ENCODE data around the gene CAMK2D. TPM values are rescaled to one million over a fixed set of nuclear protein-coding genes. Genes with fewer than 3 reads are reported as not detected.

CAMK2D gene
- total and polyA plus RNA-seq, 10 donors, result 5.9 to 44.2 (median 33.3) TPM

- peaks cover 27 to 56% (median 43%) of the 10 kb centered on the region in 6 donors for H3K4me1 ChIP-seq
- peaks cover 0 to 8% (median 0%) of the 10 kb centered on the region in 6 donors for H3K36me3 ChIP-seq
- 0 to 1% (median 0%) methylated on average over 48 to 64 of the region's 64 CpGs for WGBS, 5 donors
- peak; percentile 93 for DNase-seq
- intact Hi-C loops (cut with DNase I; ENCODE audit: low total_unique reads), result no loop called here
- H3K27ac ChIP-seq, result peak overlapping the region; percentile 94 to 99 (median 98)
- H3K27me3 ChIP-seq (replicated peaks in 1 of 7), result no peaks in the 10 kb centered on the region
- TF ChIP-seq POLR2A (IDR thresholded peaks at IDR 0.05) (peak in 1 of 3 donors; percentile 30), CTCF (IDR thresholded peaks at IDR 0.05 in 8 of 11, conservative IDR thresholded peaks at IDR 0.05 in 3 of 11) (no peak), POLR2AphosphoS5 (IDR thresholded peaks at IDR 0.05) (peak; percentile 13 to 76 (median 69))
- H3K9me3 ChIP-seq, result no peaks in the 10 kb centered on the region
- H3K4me3 ChIP-seq, result peak overlapping the region; percentile 52 to 85 (median 64)
Observed at GRCh38 chr4:113760795-113761619, 531 bp downstream of the CAMK2D start.

GRCh38 chr4:113760094-113760794 lies 1.3 kb downstream of the CAMK2D start:
- no peak for TF ChIP-seq POLR2A (IDR thresholded peaks at IDR 0.05)
- peak in 1 of 3 donors; percentile 40 for TF ChIP-seq POLR2AphosphoS5 (IDR thresholded peaks at IDR 0.05)
- DNase-seq, result peak; percentile 82
- H3K27ac ChIP-seq, result peak overlapping the region; percentile 94 to 99 (median 98)
- peaks cover 0 to 8% (median 0%) of the 10 kb centered on the region in 6 donors for H3K36me3 ChIP-seq
- no peaks in the 10 kb centered on the region for H3K27me3 ChIP-seq (replicated peaks in 1 of 7)
- H3K4me3 ChIP-seq, result peak overlapping the region; percentile 52 to 85 (median 64)
- intact Hi-C loops (cut with DNase I; ENCODE audit: low total_unique reads), result no loop called here
- H3K9me3 ChIP-seq, result no peaks in the 10 kb centered on the region
- 1 to 3% (median 3%) methylated on average over 22 of the region's 22 CpGs for WGBS, 5 donors
- peaks cover 32 to 64% (median 50%) of the 10 kb centered on the region in 6 donors for H3K4me1 ChIP-seq

- intact Hi-C loops (cut with DNase I; ENCODE audit: low total_unique reads), result no loop called here
- no peak for TF ChIP-seq CTCF (IDR thresholded peaks at IDR 0.05 in 8 of 11, conservative IDR thresholded peaks at IDR 0.05 in 3 of 11)
- TF ChIP-seq POLR2A (IDR thresholded peaks at IDR 0.05), result no peak
- TF ChIP-seq POLR2AphosphoS5 (IDR thresholded peaks at IDR 0.05), result no peak
- H3K4me1 ChIP-seq, result peaks cover 32 to 69% (median 50%) of the 10 kb centered on the region in 6 donors
- no peaks in the 10 kb centered on the region for H3K27me3 ChIP-seq (replicated peaks in 1 of 7)
- WGBS, 5 donors, result 24 to 38% (median 24%) methylated on average over 4 of the region's 4 CpGs
- peak overlapping the region; percentile 52 to 85 (median 64) for H3K4me3 ChIP-seq
- DNase-seq, result no peak
- no peaks in the 10 kb centered on the region for H3K9me3 ChIP-seq
- H3K27ac ChIP-seq, result peak overlapping the region; percentile 94 to 99 (median 98)
- H3K36me3 ChIP-seq, result peaks cover 0 to 10% (median 0%) of the 10 kb centered on the region in 6 donors
Observed at GRCh38 chr4:113759696-113760093, 1.8 kb downstream of the CAMK2D start.

GRCh38 chr4:113758372-113758771 lies 3.2 kb downstream of the CAMK2D start:
- Histone ChIP-seq H3K4me3 (peak overlapping the region in 1 of 8 donors; percentile 65), H3K27ac (no peak overlapping the region)
- WGBS, 5 donors, result 88 to 93% (median 91%) methylated on average over 6 of the region's 6 CpGs

More at GRCh38 chr4:113758372-113758771, 3.2 kb downstream of the CAMK2D start:
- intact Hi-C loops (cut with DNase I; ENCODE audit: low total_unique reads), result no loop called here
- DNase-seq, result no peak
- no peaks in the 10 kb centered on the region for H3K27me3 ChIP-seq (replicated peaks in 1 of 7)
- peaks cover 0 to 14% (median 0%) of the 10 kb centered on the region in 6 donors for H3K36me3 ChIP-seq
- no peaks in the 10 kb centered on the region for H3K9me3 ChIP-seq
- TF ChIP-seq POLR2AphosphoS5 (IDR thresholded peaks at IDR 0.05) (no peak), CTCF (IDR thresholded peaks at IDR 0.05 in 8 of 11, conservative IDR thresholded peaks at IDR 0.05 in 3 of 11) (no peak), POLR2A (IDR thresholded peaks at IDR 0.05) (no peak)
- H3K4me1 ChIP-seq, result peaks cover 32 to 79% (median 52%) of the 10 kb centered on the region in 6 donors
